ENCODE data around the gene FCHSD2.
"Not testable (repeated sequence)": the region's sequence is repeated elsewhere in the genome, so short reads cannot be mapped to it uniquely, and the experiment has no call there.

The FCHSD2 gene

GRCh38 chr11:72860010-72860409, 282.1 kb downstream of the FCHSD2 start:
- no peak for DNase-seq

- no peak for DNase-seq
Observed at GRCh38 chr11:72859126-72859525, 283.0 kb downstream of the FCHSD2 start.

- not testable (repeated sequence) for DNase-seq
Observed at GRCh38 chr11:72858267-72858666, 283.9 kb downstream of the FCHSD2 start.

- no peak for DNase-seq
Observed at GRCh38 chr11:72856551-72857345, 285.4 kb downstream of the FCHSD2 start.

- no peak for DNase-seq
Observed at GRCh38 chr11:72856065-72856464, 286.1 kb downstream of the FCHSD2 start.

GRCh38 chr11:72851726-72852125, 290.4 kb downstream of the FCHSD2 start:
- DNase-seq = no peak

- DNase-seq = no peak
Observed at GRCh38 chr11:72850832-72851231, 291.3 kb downstream of the FCHSD2 start.

- DNase-seq = no peak
Observed at GRCh38 chr11:72848846-72849466, 293.2 kb downstream of the FCHSD2 start.

GRCh38 chr11:72844356-72844755, 297.8 kb downstream of the FCHSD2 start:
- no peak for DNase-seq

GRCh38 chr11:72842653-72843330, 299.3 kb downstream of the FCHSD2 start:
- DNase-seq = no peak

GRCh38 chr11:72842126-72842525, 300.0 kb downstream of the FCHSD2 start:
- no peak for DNase-seq

GRCh38 chr11:72841397-72841796, 300.7 kb downstream of the FCHSD2 start:
- no peak for DNase-seq

GRCh38 chr11:72840780-72841179, 301.3 kb downstream of the FCHSD2 start:
- no peak for DNase-seq

GRCh38 chr11:72838691-72839305, 303.3 kb downstream of the FCHSD2 start:
- no peak for DNase-seq

- no peak for DNase-seq
Observed at GRCh38 chr11:72836111-72836510, 306.0 kb downstream of the FCHSD2 start.

GRCh38 chr11:72834905-72835304, 307.2 kb downstream of the FCHSD2 start:
- no peak for DNase-seq

- no peak for DNase-seq
Observed at GRCh38 chr11:72833811-72834493, 308.2 kb downstream of the FCHSD2 start.

GRCh38 chr11:72833083-72833733, 308.9 kb downstream of the FCHSD2 start:
- no peak for DNase-seq

GRCh38 chr11:72832301-72833082, 309.6 kb downstream of the FCHSD2 start:
- no peak for DNase-seq

- peak; percentile 19 for DNase-seq
Observed at GRCh38 chr11:72831521-72832300, 310.4 kb downstream of the FCHSD2 start.

Measured in NCI-H187 treated with DMSO at 0.1 percent for 48 hours (cell line).